Measurements from ENCODE around the gene CEL.
"Not testable (repeated sequence)": the region's sequence is repeated elsewhere in the genome, so short reads cannot be mapped to it uniquely, and the experiment has no call there.

DNA sequence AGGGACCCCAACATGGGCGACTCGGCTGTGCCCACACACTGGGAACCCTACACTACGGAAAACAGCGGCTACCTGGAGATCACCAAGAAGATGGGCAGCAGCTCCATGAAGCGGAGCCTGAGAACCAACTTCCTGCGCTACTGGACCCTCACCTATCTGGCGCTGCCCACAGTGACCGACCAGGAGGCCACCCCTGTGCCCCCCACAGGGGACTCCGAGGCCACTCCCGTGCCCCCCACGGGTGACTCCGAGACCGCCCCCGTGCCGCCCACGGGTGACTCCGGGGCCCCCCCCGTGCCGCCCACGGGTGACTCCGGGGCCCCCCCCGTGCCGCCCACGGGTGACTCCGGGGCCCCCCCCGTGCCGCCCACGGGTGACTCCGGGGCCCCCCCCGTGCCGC is 9.2 kb downstream of the CEL start:
- TF ChIP-seq, protein P1, sequence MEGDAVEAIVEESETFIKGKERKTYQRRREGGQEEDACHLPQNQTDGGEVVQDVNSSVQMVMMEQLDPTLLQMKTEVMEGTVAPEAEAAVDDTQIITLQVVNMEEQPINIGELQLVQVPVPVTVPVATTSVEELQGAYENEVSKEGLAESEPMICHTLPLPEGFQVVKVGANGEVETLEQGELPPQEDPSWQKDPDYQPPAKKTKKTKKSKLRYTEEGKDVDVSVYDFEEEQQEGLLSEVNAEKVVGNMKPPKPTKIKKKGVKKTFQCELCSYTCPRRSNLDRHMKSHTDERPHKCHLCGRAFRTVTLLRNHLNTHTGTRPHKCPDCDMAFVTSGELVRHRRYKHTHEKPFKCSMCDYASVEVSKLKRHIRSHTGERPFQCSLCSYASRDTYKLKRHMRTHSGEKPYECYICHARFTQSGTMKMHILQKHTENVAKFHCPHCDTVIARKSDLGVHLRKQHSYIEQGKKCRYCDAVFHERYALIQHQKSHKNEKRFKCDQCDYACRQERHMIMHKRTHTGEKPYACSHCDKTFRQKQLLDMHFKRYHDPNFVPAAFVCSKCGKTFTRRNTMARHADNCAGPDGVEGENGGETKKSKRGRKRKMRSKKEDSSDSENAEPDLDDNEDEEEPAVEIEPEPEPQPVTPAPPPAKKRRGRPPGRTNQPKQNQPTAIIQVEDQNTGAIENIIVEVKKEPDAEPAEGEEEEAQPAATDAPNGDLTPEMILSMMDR (IDR thresholded peaks at IDR 0.05) = not testable (repeated sequence)
- not testable (repeated sequence) for TF ChIP-seq POLR2A (IDR thresholded peaks at IDR 0.05)
